GM18505 (cell line): Measurements from ENCODE around the gene RTCB.

ENCODE experiments used
- ATAC-seq: cut with Tn5 transposase; IDR thresholded peaks from one replicate; pipeline ENCODE4 v1.9.1; 2021; ENCODE audit not compliant: unreplicated experiment
- POLR2A ChIP-seq: IDR thresholded peaks from 4 replicates; pipeline ENCODE4 v1.6.1; 2011; ENCODE audit warnings: borderline replicate concordance; ENCODE audit not compliant: insufficient read depth, insufficient read length; ENCODE audit errors: extremely low read depth

The RTCB gene

DNA sequence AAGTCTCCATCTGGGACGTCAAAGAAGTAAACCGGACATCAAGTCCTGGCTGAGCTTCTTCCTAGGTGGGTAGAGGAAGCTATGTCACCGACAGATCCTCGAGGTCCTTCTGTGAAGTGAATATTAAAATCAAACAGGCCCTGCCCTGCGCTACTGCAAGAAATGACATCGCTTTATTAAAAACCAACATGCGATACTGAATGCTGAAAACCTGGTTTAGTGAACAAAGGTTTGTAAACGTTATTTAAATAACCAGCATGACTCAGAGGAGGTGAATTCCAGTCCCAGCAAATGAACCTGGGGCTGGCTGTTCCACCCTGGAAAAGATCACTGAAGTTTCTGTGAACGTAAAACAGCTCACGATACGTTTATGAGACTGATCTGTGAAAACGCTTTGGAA, 645 bp downstream of the RTCB start:
- no peak for ATAC-seq
- no peak for TF ChIP-seq POLR2A

DNA sequence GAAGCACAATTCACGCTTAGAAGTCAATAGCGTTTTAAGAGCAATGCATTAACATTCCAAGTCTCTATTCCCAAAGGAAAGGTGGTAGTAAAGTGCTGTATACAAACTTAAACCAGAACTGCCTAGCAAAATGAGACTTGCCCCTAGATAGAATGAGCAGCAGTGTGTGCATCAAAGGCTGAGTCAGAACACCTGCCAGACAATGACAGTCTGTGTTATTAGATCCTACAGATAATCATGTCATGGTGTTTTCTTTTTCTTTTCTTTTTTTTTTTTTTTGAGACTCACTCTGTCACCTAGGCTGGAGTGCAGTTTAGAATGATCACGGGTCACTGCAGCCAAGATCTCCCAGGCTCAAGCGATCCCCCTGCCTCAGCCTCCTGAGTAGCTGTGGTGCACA, 1.6 kb downstream of the RTCB start:
- no peak for ATAC-seq
- no peak for TF ChIP-seq POLR2A

DNA sequence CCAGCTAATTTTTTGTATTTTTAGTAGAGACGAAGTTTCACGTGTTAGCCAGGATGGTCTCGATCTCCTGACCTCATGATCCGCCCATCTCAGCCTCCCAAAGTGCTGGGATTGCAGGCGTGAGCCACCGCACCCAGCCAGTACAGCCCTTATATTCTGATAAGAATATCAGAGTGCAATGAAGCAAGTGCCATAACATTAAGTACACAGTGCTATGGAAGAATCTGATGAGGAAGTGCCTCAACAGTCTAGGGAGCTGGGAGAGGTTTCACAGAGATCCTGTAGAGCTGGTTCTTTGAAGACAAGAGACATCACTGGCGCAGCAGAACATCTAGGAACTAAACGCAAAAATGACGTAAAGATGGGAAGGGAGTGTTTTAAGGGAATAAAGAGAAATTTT, 2.1 kb downstream of the RTCB start:
- no peak for TF ChIP-seq POLR2A
- ATAC-seq: no peak

DNA sequence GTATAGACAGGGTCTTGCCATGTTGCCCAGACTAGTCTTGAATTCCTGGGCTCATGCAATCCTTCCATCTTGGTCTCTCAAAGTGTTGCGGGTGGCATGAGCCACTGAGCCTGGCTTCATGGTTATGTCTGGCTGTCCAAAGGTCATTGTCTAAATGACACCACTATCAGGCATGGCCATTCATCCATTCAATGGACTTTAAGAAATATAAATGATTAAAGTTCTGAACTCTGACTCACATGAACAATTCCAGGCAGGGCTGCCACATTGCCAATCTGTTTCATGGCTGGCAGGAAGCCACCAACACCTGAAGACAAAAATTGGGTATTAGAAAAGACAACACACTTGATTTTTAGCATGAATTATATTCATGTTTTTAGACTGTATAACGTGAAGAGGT, 4.1 kb downstream of the RTCB start:
- no peak for TF ChIP-seq POLR2A
- no peak for ATAC-seq

DNA sequence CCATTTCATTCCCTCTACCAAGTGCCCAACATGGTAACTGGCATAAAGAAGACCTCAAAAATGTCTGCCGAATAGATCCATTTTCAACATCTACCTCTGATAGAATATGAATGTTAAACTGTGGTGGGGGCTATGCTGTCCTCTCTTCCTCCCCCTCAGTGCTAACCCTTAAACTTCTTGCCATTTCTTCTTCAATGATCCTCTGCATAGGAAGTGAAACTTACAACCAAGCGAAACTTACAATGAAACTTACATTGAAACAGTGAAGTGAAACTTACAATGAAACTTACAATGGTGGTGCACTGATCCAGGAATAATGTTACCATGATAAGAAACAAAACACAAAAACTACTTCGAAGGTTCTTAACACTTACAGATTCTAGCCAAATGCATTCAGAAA, 4.7 kb downstream of the RTCB start:
- ATAC-seq: no peak
- no peak for TF ChIP-seq POLR2A

DNA sequence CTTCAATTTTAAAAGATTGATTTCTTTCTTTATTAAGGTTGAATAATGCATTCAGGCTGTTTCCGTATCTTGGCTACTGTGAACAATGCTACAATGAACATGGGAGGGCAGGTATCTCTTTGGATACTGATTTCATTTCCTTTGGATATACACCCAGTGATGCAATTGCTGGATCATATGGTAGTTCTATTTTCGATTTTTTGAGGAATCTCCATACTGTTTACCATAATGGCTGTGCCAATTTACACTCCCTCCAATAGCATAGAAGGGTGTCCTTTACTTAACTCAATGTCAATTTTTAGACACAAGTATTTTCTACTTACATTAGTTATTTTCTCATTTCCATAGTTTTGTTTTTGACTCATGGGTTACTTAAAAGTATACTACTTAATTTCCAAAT, 8.0 kb downstream of the RTCB start:
- ATAC-seq: no peak
- TF ChIP-seq POLR2A: no peak

DNA sequence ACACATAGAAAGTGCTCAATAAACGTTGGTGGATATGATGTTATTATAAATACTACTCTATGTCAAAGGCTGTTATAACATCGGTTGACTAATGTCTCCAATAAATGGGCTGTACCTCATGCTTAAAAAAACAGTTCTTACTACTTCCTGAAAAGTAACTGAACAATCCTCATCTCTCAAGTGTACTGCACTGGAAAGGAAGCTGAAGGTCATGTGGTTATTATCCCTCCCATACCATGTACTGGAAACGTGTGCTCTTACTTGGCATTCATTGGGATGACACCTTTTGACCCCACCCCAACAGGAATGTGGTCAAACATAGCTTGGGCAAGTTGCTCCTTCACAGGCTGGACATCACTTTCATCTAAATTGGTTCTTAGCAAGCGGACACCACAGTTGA, 10.6 kb downstream of the RTCB start:
- TF ChIP-seq POLR2A: no peak
- ATAC-seq: no peak

DNA sequence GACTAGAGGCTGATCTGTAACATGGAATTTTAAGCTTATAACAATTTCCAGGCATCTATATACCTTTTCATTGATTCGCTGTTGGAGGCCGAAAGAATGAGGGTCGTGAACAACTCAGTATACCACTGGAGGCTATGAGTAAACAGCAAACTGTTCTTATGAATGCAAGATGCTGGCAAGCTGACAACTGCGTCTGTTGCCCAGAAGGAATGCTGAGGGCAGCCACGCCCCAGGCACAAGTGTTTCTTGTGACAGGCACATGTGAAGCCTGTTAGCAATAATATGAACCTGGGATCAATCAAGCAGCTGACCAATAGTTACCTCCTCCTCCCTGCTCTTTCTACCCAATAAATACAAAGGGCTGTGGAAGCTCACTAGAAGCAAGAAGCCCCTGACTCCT, 15.3 kb downstream of the RTCB start:
- ATAC-seq: no peak
- no peak for TF ChIP-seq POLR2A

DNA sequence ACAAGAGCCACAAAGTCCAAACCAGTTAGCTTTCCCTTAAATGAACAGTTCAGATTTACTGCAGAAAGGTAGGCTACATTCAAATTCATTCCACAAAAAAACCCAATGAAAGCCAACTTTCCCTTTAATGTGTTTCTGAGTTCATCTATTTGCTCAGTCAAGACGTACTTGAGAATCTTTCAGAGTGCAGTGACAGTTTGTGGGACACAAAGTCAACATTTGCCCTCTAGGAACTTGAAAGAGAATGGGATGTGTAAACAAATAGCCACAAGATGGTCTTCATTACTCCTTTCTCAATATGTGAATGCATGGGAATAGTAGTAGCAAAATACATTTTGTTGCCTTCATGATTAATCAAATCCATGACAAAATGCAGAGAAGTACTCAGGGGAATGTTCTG, 15.8 kb downstream of the RTCB start:
- ATAC-seq: no peak
- TF ChIP-seq POLR2A: no peak

DNA sequence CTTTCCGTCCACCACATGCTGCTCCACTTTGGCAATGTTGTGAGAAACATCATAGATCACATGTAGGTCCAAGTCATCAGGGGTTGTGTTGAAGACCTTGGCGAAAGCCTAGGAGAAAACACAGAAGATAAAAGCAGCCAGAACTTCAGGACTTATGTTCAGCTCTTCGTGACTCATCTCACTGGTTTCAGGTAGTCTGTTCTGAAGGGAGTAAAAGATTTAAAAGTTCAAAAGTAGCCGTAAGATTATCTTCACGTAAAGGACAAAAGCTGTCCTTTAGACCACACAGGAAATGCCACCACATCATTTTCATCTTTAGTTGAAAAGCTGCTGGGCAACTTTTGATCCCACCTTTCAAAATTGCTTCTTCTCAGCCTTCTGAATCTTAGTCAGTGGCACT, 16.9 kb downstream of the RTCB start:
- no peak for ATAC-seq
- TF ChIP-seq POLR2A: no peak

DNA sequence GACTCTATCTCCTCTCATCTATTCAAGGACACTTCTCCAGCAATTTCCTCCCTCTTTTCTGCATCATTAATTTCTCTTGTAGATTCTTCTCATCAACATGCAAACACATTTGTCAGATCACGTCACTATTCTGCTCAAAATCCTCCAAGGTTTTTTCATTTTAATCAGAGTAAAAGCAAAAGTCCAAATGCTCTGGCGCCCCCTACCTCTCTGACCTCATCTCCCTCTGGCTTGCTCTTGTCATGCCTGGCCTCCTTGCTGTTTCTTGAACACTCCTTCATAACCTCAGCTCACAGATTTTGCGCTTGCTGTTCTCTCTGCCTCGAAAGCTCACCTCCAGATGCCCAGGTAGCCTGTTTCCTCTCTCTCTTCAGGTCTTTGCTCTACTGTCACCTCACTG, 22.4 kb downstream of the RTCB start:
- ATAC-seq: no peak
- TF ChIP-seq POLR2A: no peak

DNA sequence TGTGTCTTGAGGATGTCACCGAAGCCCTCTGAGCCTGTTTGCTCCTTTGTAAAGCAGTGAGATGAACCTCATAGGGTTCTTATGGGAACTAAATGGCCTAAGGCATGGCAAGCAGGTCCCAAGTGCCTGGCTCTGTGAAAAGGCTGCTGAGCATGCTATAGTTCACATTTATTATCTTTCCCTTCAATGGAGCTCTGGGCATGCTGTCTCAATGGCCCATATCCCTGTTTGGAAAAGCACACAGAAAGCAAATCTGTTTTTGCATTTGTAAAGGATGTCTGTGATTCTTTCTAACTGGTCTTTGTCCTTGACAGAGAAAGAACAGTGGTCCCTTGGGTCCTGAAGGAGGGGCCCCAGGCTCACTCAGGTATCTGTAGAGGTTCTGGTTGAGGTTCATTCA, 26.4 kb downstream of the RTCB start:
- no peak for TF ChIP-seq POLR2A
- no peak for ATAC-seq

DNA sequence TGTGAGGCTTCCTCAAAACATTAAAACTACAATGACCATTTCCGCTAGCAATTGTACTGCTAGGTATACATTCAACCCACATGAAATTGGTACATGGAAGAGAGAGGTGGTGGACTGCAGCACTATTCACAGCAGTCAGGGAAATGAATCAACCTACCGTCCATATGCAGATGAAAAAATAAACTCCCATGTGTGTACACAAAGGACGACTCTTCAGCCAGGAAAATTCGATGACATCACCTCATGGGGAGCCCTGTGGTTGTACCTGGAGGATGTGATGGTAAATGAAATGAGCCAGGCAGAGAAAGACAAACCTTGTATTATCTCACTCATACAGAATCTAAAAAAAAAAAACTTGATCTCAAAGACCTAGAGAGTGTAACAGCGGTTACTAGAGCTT, 31.1 kb downstream of the RTCB start:
- no peak for TF ChIP-seq POLR2A
- ATAC-seq: no peak

DNA sequence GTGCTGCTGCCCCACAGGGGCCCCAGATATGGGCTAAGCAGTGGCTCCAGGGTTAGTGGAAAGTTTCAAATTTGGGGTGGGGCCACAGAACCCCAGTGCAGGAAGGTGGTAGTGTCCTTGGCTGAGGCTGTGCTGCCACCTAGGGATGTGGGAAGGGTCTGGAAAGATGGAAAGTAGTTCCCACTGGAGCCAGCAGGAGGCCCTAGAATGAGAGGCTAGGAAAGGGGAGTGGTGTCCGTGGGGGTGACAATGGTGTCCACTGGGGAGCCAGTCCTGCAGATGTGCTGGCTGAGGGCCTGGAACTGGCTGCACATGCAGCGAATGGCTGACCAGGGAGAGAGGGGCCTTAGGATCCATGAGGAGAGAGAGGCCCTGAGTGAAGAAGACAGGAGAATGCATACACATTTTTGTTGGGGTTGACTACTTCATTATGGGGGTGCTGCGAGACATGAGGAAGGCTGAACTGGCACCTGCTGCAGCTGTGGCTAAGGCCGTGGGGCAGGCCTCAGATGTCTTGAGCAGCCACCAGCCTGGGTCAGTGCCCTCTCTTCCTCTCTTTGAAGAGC, 33.3 kb downstream of the RTCB start:
- TF ChIP-seq POLR2A: no peak
- ATAC-seq: no peak

DNA sequence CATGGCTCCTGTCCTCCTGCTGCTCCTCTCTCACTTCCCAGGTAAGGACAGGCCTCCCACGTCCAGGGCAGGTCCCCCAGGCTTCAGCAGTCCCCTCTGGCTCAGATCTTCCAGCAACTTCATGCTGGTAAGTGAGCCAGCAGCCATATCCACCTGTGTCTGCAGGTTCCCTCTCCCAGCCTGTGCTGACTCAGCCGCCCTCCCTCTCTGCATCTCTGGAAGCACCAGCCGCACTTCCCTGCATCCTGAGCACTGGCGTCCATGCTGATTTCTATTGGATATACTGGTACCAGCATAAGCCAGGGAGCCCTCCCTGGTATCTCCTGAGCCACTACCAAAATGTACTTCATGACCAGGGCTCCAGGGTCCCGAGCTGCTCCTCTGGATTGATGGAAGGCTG, 35.4 kb downstream of the RTCB start:
- no peak for ATAC-seq
- no peak for TF ChIP-seq POLR2A

DNA sequence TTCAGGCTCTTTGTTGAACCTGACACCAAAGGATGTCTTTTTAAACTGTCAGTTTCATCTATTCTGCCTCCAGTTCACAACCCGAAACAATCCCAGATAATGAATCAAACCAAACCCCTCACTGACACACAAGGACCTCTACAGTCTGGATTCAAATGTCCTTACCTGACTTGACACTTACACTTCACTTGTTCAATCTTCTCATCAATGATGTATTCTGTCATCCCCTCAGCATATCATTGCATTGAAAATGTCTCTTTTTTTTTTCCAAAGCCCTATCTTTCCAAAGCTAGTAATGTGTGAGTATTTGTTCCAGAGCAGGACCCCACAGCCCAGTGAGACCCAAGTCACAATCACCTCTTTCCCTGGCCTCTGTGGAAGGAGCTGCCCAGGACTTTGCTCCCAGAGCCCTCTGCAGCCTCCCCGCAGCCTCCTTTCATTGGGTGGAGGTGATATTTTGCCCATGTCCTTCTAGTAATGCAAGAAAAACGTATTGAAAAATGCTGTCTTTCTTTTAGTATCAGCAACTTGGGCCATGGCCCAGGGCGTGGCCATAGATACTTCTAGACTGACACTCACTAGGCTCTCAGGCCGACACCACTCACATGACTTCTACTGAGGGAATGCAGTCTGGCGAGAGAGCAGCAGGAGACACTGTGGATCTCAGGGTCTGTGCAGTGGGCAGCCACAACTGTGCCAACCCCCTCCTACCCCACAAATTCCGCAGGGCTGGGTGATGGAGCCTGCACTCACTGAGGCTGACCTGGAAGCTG, 36.2 kb downstream of the RTCB start:
- no peak for TF ChIP-seq POLR2A
- no peak for ATAC-seq

DNA sequence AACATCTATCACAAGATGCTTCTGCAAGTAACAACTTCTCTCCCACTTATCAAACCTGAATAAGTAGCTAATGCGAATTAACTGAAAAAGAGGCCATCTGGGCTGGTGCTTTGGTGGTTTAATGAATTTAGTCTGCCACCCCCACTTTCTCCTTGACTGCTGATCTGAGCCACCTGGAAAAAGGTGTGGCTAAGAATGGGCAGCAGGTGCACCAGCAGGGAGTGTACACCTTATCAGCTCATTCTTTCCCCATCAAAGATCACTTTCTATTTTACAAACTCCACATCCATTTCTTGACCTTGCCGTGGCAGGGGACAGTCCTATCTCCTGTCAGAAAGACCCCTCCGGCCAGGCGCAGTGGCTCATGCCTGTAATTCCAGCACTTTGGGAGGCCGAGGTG, 47.8 kb downstream of the RTCB start:
- ATAC-seq: no peak
- no peak for TF ChIP-seq POLR2A
